GM18868 (cell line): Measurements from ENCODE around the gene OGFRL1.
"Not testable (repeated sequence)": the region's sequence is repeated elsewhere in the genome, so short reads cannot be mapped to it uniquely, and the experiment has no call there.

Source experiments
- ATAC-seq: cut with Tn5 transposase; IDR thresholded peaks from one replicate; pipeline ENCODE4 v1.9.1; 2021; ENCODE audit warnings: mild to moderate bottlenecking, moderate library complexity; ENCODE audit not compliant: unreplicated experiment

The OGFRL1 gene

GRCh38 chr6:71288228-71289038, at the start of gene OGFRL1:
OGFRL1 (plus strand) TSS chr6:71288811; CDS start chr6:71288937, 126 bp downstream.
- ATAC-seq = peak; percentile 84

GRCh38 chr6:71239694-71240093, 48.9 kb upstream of the OGFRL1 start:
- ATAC-seq = no peak

DNA sequence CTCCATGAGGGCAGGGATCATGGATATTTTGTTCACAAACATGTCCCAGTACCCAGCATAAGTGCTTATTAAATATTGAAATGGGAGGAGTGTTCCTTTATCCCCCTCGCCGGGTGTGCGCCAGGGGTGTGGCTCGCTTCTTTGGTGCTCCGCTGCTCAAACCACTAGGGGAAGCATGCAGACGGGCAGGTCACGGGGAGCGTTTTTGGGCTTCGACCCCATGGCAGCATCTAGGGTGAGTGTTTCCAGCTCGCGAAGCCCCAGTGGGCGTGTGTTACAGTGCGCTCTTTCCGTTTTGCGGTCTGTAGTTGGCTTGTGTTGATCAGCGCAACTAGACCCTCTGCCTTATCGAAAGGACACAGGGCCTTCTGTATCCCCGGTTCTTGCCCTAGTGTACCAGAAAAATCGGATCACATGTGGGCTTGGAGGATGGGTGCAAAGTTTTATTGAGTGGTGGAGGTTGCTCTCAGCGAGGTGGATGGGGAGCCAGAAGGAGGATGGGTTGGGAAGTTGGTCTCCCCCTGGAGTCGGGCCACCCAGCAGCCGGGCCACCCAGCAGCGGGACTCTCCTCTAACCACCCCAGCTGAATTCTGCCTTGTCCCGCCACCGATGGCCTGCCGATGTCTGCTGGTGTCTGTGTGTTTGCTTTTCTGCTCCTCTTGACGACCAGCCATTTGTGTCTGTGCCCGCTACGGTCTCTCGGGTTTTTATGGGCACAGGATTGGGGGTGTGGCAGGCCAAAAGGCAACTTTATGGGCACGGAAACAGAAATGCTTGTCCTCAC, 43.2 kb upstream of the OGFRL1 start:
- no peak for ATAC-seq

- ATAC-seq = no peak
Measured at GRCh38 chr6:71246596-71246995, 42.0 kb upstream of the OGFRL1 start.

GRCh38 chr6:71248306-71248765, 40.3 kb upstream of the OGFRL1 start:
- ATAC-seq = peak; percentile 97

- ATAC-seq = no peak
Measured at GRCh38 chr6:71248878-71249544, 39.6 kb upstream of the OGFRL1 start.

DNA sequence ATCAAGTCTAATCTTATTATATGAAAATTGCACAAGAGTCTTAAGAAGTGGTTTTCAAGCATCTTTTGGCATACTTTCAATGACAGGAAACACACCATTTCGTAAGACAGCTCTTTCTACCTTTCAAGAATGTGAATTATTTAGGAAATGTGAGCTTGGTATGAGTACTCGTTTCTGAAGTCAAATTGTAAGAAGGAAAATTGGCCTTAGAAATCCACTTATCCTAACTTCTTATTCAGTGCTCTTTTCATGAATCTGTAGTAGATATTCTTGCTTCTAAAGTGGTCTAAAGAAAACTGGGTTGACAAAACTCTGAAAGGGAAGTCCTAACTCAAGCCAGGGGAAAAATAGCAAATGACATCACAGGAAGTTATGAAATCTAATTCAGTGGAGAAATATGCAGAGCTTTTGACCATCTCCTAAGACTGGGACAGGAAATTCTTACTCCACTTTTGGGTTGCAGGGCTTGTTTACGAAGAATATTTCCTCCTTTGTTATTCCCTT, 38.5 kb upstream of the OGFRL1 start:
- ATAC-seq = no peak

- ATAC-seq = no peak
Measured at GRCh38 chr6:71252410-71252809, 36.2 kb upstream of the OGFRL1 start.

DNA sequence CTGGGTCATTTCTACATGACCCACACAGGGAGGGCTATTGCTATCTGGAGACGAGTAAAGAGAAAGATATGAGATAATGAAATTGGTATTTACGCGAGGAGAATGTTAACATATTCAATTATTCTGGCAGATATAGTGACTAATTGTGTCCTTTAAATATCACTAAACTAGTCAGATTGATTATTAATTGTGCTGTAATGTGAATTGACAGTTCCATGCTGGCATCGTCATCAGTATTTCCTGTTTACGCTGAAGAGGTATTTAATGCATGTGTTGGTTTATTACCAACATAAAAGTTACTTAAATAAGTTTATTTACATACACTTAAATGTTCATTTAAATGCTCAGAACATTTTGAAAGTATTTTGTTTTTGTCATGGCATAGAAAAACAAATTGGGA, 35.7 kb upstream of the OGFRL1 start:
- ATAC-seq = no peak

GRCh38 chr6:71254323-71254722, 34.3 kb upstream of the OGFRL1 start:
- ATAC-seq = no peak

GRCh38 chr6:71258078-71258866, 30.3 kb upstream of the OGFRL1 start:
- no peak for ATAC-seq

DNA sequence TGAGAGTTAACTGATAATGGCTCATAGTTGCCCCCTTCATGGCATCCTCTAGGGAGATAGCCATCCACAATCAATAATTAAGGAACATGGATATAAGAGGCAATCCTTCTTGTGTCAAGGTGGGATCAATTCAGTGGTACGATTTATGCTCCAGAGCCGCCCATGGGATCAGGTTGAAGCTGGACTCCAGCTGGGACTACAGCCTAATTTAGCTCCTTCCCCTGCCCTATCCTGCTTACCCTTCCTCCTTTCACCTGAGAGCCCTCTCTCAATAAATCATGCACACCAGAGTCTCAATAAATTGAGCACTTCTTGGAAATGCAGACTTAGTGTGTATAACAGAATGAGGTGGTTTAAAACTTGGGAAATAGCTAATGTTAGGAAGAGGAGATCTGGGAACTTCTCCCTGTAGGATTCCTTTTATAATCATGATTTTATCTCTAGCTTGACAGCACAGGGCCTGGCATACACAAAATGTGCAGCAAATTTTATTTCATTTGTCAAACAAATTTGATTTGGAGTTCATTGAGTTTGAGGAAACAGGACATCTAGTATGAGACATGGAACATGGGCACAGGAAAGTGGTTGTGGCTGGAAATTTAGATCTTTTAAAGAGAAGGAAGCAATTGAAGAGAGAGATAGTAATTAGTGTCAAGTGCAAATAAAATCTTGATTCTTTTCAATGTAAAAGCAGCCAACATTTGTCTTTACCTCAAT, 28.6 kb upstream of the OGFRL1 start:
- no peak for ATAC-seq

DNA sequence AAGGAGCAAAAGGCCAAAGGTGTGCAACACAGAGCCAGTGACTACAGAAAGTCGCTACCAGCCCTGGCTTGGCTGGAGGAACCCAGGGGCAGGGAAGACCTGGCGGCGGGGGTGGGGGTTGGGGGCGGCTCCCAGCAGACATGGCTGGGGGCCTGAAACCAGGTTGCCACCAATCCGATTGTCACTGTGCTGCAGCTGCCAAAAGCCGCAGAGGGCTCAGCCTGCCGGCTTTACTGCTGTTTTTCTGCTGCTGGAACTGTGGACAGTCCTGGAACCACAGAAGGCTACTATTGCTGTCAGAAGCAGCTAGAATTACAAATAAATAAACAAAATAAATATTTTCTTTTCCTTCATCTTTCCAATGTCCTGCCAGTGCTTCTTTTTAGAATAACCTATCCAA, 25.7 kb upstream of the OGFRL1 start:
- ATAC-seq = no peak

- not testable (repeated sequence) for ATAC-seq
Measured at GRCh38 chr6:71266392-71266791, 22.2 kb upstream of the OGFRL1 start.

- peak; percentile 91 for ATAC-seq
Measured at GRCh38 chr6:71268735-71269437, 19.7 kb upstream of the OGFRL1 start.

DNA sequence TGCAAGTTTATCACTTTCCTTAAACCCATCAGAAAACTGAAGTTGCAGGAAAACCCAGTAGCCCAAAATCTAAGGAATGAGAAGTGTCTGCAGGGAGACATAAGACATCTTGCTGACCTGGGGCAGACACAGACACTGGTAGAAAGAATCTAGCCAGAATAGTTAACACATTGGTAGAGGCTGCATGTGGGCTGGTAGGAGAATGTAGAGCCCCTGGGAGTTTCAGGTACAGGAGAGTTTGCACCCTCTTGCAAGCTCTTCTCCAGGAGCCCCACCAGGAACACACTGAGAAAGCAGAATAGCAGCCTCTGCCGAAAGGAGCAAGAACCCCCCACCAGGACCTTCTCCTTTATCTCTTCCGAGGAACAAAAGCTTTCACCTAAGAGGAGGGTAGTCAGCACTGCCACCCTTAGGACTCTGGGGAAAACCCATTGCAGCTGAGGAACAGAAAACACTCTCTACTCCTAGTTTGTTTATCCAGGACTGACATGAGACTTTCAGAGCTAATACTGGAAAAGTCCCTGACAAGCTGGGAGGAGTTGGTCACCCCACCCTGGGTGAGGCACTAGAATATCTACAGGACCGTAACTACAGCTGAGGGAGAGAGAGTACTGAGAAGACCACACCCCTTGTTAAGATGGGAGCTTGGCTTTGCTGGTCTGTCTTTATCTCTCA, 10.5 kb upstream of the OGFRL1 start:
- peak; percentile 92 for ATAC-seq

DNA sequence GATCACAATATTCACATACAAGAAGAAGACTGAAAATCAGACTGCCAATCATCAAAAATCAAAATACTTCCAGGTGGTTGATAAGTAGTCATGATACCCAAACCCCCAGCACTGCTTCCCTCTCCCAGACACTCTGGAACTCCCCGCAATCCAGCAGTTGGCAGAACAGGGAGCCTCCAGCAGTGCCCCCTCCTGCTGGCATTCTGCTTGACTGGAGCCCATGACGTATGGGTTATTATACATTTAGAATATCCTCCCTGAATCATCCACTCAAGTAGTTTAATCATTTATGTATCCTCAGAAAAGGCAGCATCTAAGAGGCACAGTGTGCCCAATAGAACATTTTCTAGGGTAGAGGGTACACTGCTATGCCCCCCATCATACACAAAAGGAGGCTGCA, 9.3 kb upstream of the OGFRL1 start:
- ATAC-seq = no peak

- no peak for ATAC-seq
Measured at GRCh38 chr6:71279740-71280139, 8.9 kb upstream of the OGFRL1 start.

- ATAC-seq = no peak
Measured at GRCh38 chr6:71280701-71281100, 7.9 kb upstream of the OGFRL1 start.
